Neutrophil (primary cell): Measurements from ENCODE around the gene SLC24A4.

ENCODE experiments used
- H3K27ac ChIP-seq: fragments of 200-600 bp; sonication (generic); 2 replicates; pipeline ENCODE4 v1.5.1; 2016; ENCODE audit warnings: mild to moderate bottlenecking, moderate library complexity
- H3K27me3 ChIP-seq: fragments of 200-600 bp; sonication (generic); 2 replicates; pipeline ENCODE4 v1.6.0; 2016; ENCODE audit warnings: mild to moderate bottlenecking
- H3K36me3 ChIP-seq: fragments of 200-600 bp; sonication (generic); 2 replicates; pipeline ENCODE4 v1.5.1; 2017
- H3K4me1 ChIP-seq, 2 experiments: fragments of 200-600 bp in 1 of 2; sonication (generic) in 1 of 2; 1 replicate in 1 of 2; 2 replicates in 1 of 2; pipeline versions ENCODE4 v1.5.1 to v1.6.1; 2013 to 2016; ENCODE audit warnings: low read depth in 1 of 2, low read length in 1 of 2, mild to moderate bottlenecking in 1 of 2, moderate library complexity in 1 of 2; ENCODE audit not compliant: control insufficient read depth in 1 of 2, insufficient read depth in 1 of 2
- H3K4me3 ChIP-seq, 2 experiments: fragments of 200-600 bp in 1 of 2; sonication (generic) in 1 of 2; 1 replicate in 1 of 2; 2 replicates in 1 of 2; pipeline ENCODE4 v1.5.1; 2013 to 2016; ENCODE audit warnings: low read depth in 1 of 2, low read length in 1 of 2, mild to moderate bottlenecking in 1 of 2, moderate library complexity in 1 of 2
- H3K9me3 ChIP-seq: fragments of 200-600 bp; sonication (generic); 2 replicates; pipeline ENCODE4 v1.5.1; 2016
- TF ChIP-seq, protein P1 (sequence below): fragments of 200-600 bp; sonication (generic); IDR thresholded peaks from 2 replicates; pipeline ENCODE4 v1.5.1; 2016; ENCODE audit warnings: antibody characterized with exemption

SLC24A4 gene

DNA sequence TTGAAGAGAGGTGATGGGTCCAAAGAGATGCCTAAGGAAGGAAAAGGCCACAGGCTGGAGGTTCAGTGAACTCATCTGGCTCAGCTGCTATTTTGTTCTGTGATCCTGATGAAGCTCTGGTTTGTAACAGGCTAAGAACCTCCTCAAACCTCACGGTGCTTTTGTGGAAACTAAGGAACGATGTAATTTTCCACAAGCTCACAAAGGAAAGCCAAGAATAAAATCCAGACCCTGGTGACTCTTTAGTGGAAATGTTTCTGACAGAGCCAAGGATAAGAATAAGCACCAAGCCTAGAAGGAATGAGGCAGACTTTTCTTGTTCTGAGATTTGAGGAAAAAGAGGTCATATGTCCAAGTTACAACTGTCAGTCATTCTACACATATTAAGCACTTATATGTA is 93.6 kb downstream of the SLC24A4 start:
- Histone ChIP-seq H3K4me1 (peaks cover 65 to 74% of the 10 kb centered on the region in 2 experiments), H3K9me3 (no peaks in the 10 kb centered on the region), H3K27ac (peak overlapping the region; percentile 87), H3K36me3 (no peaks in the 10 kb centered on the region), H3K27me3 (no peaks in the 10 kb centered on the region), H3K4me3 (no peak overlapping the region)
- TF ChIP-seq, protein P1, sequence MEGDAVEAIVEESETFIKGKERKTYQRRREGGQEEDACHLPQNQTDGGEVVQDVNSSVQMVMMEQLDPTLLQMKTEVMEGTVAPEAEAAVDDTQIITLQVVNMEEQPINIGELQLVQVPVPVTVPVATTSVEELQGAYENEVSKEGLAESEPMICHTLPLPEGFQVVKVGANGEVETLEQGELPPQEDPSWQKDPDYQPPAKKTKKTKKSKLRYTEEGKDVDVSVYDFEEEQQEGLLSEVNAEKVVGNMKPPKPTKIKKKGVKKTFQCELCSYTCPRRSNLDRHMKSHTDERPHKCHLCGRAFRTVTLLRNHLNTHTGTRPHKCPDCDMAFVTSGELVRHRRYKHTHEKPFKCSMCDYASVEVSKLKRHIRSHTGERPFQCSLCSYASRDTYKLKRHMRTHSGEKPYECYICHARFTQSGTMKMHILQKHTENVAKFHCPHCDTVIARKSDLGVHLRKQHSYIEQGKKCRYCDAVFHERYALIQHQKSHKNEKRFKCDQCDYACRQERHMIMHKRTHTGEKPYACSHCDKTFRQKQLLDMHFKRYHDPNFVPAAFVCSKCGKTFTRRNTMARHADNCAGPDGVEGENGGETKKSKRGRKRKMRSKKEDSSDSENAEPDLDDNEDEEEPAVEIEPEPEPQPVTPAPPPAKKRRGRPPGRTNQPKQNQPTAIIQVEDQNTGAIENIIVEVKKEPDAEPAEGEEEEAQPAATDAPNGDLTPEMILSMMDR: no peak

DNA sequence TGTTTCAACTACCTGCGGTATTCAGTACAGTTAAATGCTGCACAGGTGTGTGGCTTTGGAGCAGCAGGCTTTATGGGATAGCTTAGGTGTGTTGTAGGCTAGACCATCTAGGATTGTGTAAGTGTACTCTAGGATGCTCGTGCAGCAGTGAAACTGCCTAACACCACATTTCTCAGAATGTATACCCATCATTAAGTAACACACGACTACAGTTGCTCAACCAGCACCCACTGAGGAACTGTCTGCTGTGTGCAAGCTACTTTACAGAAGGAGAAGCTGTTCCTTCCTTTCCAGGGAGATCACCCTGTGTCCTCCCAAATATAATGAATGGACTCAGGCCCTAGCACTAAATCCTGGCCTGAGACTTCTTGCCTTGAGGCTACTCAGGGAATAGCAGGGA is 94.8 kb downstream of the SLC24A4 start:
- H3K9me3 ChIP-seq: no peaks in the 10 kb centered on the region
- TF ChIP-seq, protein P1: no peak
- H3K27ac ChIP-seq: peak overlapping the region; percentile 87
- no peaks in the 10 kb centered on the region for H3K36me3 ChIP-seq
- peaks cover 65 to 69% of the 10 kb centered on the region in 2 experiments for H3K4me1 ChIP-seq
- H3K27me3 ChIP-seq: no peaks in the 10 kb centered on the region
- H3K4me3 ChIP-seq: peak overlapping the region; percentile 13 to 23

DNA sequence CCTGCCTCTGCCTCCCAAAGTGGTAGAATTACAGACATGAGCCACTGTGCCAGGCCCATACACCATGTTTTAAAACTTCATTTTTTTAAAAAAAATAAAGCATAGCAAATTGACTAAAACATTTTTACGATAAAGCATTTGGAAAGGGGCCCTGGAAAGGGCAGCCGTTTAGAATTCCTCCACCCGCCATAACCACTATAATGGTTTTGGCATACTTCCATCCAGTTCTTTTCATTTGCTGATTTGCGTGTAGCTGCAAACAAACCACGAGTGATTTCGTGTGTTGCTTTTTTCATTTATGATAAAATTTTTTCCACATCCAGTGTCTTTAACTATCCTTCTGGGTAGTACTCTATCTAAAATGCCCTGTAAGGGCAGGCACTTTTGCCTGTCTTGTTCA is 98.8 kb downstream of the SLC24A4 start:
- TF ChIP-seq, protein P1: no peak
- Histone ChIP-seq H3K9me3 (no peaks in the 10 kb centered on the region), H3K36me3 (no peaks in the 10 kb centered on the region), H3K27ac (no peak overlapping the region), H3K4me1 (peaks cover 50 to 63% of the 10 kb centered on the region in 2 experiments), H3K27me3 (no peaks in the 10 kb centered on the region), H3K4me3 (no peak overlapping the region)

DNA sequence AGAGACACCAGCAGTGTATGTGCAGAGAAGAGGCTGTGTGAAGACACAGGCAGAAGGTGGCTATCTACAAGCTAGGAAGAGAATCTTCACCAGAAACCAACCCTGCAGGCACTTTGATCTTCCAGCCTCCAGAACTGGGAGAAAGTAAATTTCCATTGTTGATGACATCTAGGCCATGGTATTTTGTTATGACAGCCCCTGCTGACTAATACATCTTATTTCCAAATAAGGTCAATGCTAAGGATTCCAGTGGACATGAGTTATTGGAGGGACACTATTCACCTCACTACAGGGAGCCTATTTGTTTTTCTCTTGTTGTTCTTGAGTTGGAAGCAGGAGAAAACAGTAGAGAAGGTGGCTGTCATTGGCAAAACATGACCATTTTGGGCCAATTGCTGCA is 102.1 kb downstream of the SLC24A4 start:
- Histone ChIP-seq H3K4me3 (no peak overlapping the region), H3K27me3 (no peaks in the 10 kb centered on the region), H3K4me1 (peaks cover 39 to 55% of the 10 kb centered on the region in 2 experiments), H3K36me3 (no peaks in the 10 kb centered on the region), H3K27ac (peak overlapping the region; percentile 90), H3K9me3 (no peaks in the 10 kb centered on the region)
- TF ChIP-seq, protein P1: no peak

DNA sequence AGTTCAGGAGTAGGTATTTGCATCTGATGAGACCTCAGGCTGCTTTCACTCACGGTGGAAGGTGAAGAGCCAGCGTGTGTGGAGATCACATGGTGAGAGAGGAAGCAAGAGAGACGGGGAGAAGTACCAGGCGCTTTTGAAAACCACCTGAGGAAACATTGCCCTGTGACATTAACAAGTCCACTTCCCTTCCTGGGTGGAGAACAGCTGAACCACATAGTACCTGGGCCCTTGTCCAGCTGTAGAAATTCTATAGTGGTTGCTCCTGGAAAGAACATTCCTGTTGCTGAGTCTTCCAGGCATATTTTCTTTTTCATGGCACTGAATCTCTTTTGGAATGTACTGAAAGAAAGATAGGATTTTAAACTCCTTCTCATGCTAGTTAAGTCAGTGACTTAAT is 103.3 kb downstream of the SLC24A4 start:
- Histone ChIP-seq H3K27me3 (no peaks in the 10 kb centered on the region), H3K9me3 (no peaks in the 10 kb centered on the region), H3K36me3 (no peaks in the 10 kb centered on the region), H3K4me1 (peaks cover 39 to 55% of the 10 kb centered on the region in 2 experiments), H3K27ac (peak overlapping the region; percentile 90), H3K4me3 (peak overlapping the region; percentile 2 to 16)
- TF ChIP-seq, protein P1: no peak

DNA sequence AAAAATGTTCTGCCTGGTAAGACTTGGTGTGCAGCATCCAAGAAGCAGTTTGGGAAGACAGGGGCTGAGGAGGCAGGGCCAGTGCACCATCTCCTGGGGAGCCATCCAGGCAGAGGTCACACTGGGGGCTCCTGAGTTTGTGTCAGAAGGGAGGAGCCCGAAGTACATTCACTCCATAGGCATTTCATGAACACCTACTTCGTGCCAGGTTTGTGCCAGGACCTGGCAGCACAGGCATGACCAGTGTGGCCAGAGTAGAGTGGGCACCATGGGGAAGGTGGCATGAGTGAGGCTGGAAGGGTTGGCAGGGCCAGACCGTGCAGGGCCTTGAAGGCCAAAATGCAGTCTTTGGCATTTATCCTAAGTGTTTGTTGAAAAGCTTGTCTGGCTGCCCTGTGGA is 104.1 kb downstream of the SLC24A4 start:
- Histone ChIP-seq H3K27me3 (no peaks in the 10 kb centered on the region), H3K27ac (peak overlapping the region; percentile 90), H3K4me1 (peaks cover 39 to 55% of the 10 kb centered on the region in 2 experiments), H3K4me3 (peak overlapping the region in 1 of 2 experiments; percentile 16), H3K9me3 (no peaks in the 10 kb centered on the region), H3K36me3 (no peaks in the 10 kb centered on the region)
- TF ChIP-seq, protein P1: no peak
